AG04449 (cell line): Measurements from ENCODE around the gene HS6ST3.

Experiments used
- CTCF ChIA-PET: fragments of 350-600 bp; formaldehyde crosslinking; extraction: SDS; loops from one replicate; lab custom pipeline; 2021; ENCODE audit warnings: antibody characterized with exemption; lab: Yijun Ruan, JAX
- POLR2A ChIA-PET: fragments of 400-600, 350-600 bp; formaldehyde crosslinking; extraction: SDS; loops from one replicate; lab custom pipeline; 2020; ENCODE audit warnings: antibody characterized with exemption, inconsistent platforms; lab: Yijun Ruan, JAX
- DNase-seq: peaks from one replicate; pipeline ENCODE4 v3.0.0-alpha.2; 2010; ENCODE audit warnings: low read depth, low spot score
- H3K4me3 ChIP-seq: 2 replicates; pipeline ENCODE4 v1.5.1; 2011; ENCODE audit warnings: low read depth, mild to moderate bottlenecking, control low read depth, low read length
- CTCF ChIP-seq: IDR thresholded peaks from one replicate; pipeline ENCODE4 v1.5.1; 2011; ENCODE audit warnings: mild to moderate bottlenecking, moderate library complexity, low read length, control low read depth, inconsistent platforms; ENCODE audit not compliant: insufficient read depth; ENCODE audit errors: missing control alignments

HS6ST3 gene

DNA sequence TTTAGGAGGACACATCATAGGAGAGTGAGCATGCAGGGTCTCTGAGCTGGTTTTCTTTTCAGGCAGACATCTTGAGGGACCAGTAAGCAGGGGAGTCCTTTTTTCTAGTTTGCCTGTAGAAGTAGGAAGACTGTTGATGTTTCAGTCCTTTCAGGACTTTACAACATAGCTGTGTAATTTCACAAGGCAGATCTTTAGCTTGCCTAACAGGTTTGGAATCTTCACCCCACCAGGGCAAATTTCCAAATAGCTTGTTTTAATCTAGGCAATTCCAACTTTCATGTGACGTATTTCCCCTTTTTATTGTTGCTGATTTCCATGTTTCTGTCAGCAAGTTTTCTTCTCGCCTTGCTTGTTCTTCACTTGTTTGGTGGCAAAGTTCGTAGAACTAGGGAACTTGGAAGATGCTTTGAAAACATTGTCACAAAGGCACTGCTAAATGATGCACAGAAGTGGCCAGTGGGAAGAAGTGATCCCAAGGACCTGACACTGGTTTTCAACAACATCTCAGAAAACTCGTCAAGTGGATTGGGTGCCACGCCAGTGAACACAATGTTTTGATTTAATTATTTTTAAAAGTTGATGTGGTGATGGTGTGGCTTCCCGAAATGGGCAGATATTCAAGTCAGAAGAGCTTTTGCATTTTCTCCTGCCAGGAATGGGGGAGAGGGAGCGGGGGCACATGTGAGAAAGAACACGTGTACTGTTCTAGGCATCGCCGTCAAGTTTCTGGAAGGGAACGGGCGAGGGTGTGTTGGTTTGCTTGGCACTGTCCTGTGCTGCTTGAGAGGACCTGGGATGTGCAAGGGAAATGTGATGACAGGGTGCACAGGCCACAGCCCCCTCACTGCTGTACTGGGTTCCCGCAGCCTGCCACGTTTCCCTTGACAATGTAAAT is 485.8 kb downstream of the HS6ST3 start:
- no peak for DNase-seq
- ChIA-PET CTCF (no interaction called here), POLR2A (no interaction called here)
- no peak for TF ChIP-seq CTCF
- no peak overlapping the region for H3K4me3 ChIP-seq

GRCh38 chr13:96581741-96582140 is 491.8 kb downstream of the HS6ST3 start:
- CTCF ChIA-PET: no interaction called here

GRCh38 chr13:96615252-96615651 is 525.3 kb downstream of the HS6ST3 start:
- ChIA-PET CTCF (no interaction called here), POLR2A (no interaction called here)
- no peak overlapping the region for H3K4me3 ChIP-seq
- no peak for DNase-seq
- TF ChIP-seq CTCF: no peak

More at GRCh38 chr13:96581741-96582140, 491.8 kb downstream of the HS6ST3 start:
- no peak for TF ChIP-seq CTCF
- POLR2A ChIA-PET: no interaction called here
- no peak overlapping the region for H3K4me3 ChIP-seq
- no peak for DNase-seq

DNA sequence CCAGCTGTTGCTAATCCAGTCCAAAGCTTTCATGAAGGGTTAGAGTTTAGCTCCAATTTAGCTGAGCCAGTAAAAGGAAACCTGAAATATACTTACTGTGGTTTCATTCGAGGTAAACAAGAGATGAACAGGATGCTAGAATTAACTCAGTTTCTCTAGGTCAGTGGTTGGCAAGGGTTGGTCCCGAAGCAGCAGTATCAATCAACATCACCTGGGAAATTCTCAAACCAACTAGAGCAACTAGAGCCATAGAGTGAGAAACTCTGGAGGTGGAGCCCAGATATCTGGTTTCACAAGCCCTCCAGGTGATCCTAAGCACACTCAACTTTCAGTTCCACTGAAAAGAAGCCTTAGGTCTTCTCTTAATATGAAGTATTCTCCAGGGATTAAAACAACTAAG is 527.6 kb downstream of the HS6ST3 start:
- CTCF ChIA-PET: no interaction called here
- no peak for DNase-seq
- no peak overlapping the region for H3K4me3 ChIP-seq
- TF ChIP-seq CTCF: no peak
- POLR2A ChIA-PET: no interaction called here

- ChIA-PET POLR2A (no interaction called here), CTCF (no interaction called here)
- no peak for DNase-seq
- H3K4me3 ChIP-seq: no peak overlapping the region
- TF ChIP-seq CTCF: no peak
These were observed 531.8 kb downstream of the HS6ST3 start for GRCh38 chr13:96621634-96622183.

GRCh38 chr13:96629331-96629730 is 539.4 kb downstream of the HS6ST3 start:
- ChIA-PET CTCF (no interaction called here), POLR2A (no interaction called here)
- DNase-seq: no peak
- no peak overlapping the region for H3K4me3 ChIP-seq
- TF ChIP-seq CTCF: no peak
